Panc1 (cell line): ENCODE measurements around the gene SORCS1. TPM values are rescaled to one million over a fixed set of nuclear protein-coding genes. Genes with fewer than 3 reads are reported as not detected.

Experiments
- ATAC-seq: fragments of 200-7000 bp; cut with Tn5 transposase; 2 replicates; pipeline ENCODE4 v1.9.1; 2020; ENCODE audit warnings: mild to moderate bottlenecking, moderate library complexity
- BruUV-seq: library from RNA; stranded (reverse); fragments of 400-500 nt; replicated peaks from 2 replicates; lab custom pipeline; 2021; lab: Mats Ljungman, UMichigan
- CTCF ChIA-PET: fragments of 300-600 bp; sonication (Branson Sonifier 250); formaldehyde crosslinking; loops from one replicate; lab custom pipeline; 2022; ENCODE audit warnings: antibody characterized with exemption; lab: Charles Lee
- POLR2A ChIA-PET: fragments of 300-600 bp; sonication (Branson Sonifier 250); formaldehyde crosslinking; loops from one replicate; lab custom pipeline; 2022; ENCODE audit warnings: antibody characterized with exemption; lab: Charles Lee
- DNase-seq: peaks from one replicate; pipeline ENCODE4 v3.0.0-alpha.2; 2010; ENCODE audit warnings: low read depth, low spot score
- H3K27ac ChIP-seq: 2 replicates; pipeline ENCODE4 v1.5.1; 2011; ENCODE audit warnings: mild to moderate bottlenecking, low read length, inconsistent platforms
- H3K27me3 ChIP-seq: fragments of 200-500 bp; sonication (Bioruptor generic); 2 replicates; pipeline ENCODE4 v1.6.0; 2014; ENCODE audit warnings: low read length, inconsistent platforms; ENCODE audit not compliant: control insufficient read depth, insufficient read depth
- H3K36me3 ChIP-seq: fragments of 200-500 bp; sonication (Bioruptor generic); 2 replicates; pipeline ENCODE4 v1.5.1; 2014; ENCODE audit warnings: inconsistent platforms, mild to moderate bottlenecking, low read length, moderate library complexity; ENCODE audit not compliant: control insufficient read depth, insufficient read depth
- H3K4me1 ChIP-seq: 2 replicates; pipeline ENCODE4 v1.5.1; 2011; ENCODE audit warnings: inconsistent platforms, mild to moderate bottlenecking, low read length, moderate library complexity; ENCODE audit not compliant: control insufficient read depth, insufficient read depth
- H3K4me3 ChIP-seq, 2 experiments: 2 replicates each; pipeline ENCODE4 v1.5.1; 2011 to 2012; ENCODE audit warnings: low read depth in 2 of 2, low read length in 2 of 2, mild to moderate bottlenecking in 2 of 2, inconsistent platforms in 1 of 2, moderate library complexity in 1 of 2
- H3K9me3 ChIP-seq: fragments of 200-500 bp; sonication (Bioruptor generic); 2 replicates; pipeline ENCODE4 v1.5.1; 2014; ENCODE audit warnings: low read depth, mild to moderate bottlenecking, inconsistent platforms, low read length, moderate library complexity; ENCODE audit not compliant: control insufficient read depth, insufficient read depth
- POLR2AphosphoS5 ChIP-seq: IDR thresholded peaks from 2 replicates; pipeline ENCODE4 v1.6.1; 2012; ENCODE audit warnings: mild to moderate bottlenecking, low read depth, low read length, moderate library complexity
- SIN3A ChIP-seq: IDR thresholded peaks from 2 replicates; pipeline ENCODE4 v1.6.1; 2012; ENCODE audit warnings: low read depth, mild to moderate bottlenecking, low read length, moderate library complexity, borderline replicate concordance; ENCODE audit not compliant: insufficient read depth
- TCF7L2 ChIP-seq: IDR thresholded peaks from 2 replicates; pipeline ENCODE4 v1.6.1; 2011; ENCODE audit warnings: mild to moderate bottlenecking, low read depth, low read length, inconsistent platforms
- in situ Hi-C: cut with HindIII; loops from 2 replicates; pipeline ENCODE4 v1.10.0; 2016; ENCODE audit warnings: low sequenced_read_pairs, low pct_unique_long_range_greater_than_20kb
- intact Hi-C: fragments of 100-400 bp; cut with micrococcal nuclease; formaldehyde crosslinking; loops from one replicate; pipeline ENCODE4 v1.10.0; 2022; ENCODE audit not compliant: unreplicated experiment
- total RNA-seq: library from RNA; stranded (reverse); gene quantifications from one replicate; pipeline ENCODE4 v1.2.1, GENCODE V29; 2021; ENCODE audit not compliant: unreplicated experiment
- TF ChIP-seq, protein P1 (sequence below), 2 experiments: IDR thresholded peaks; 2 replicates each; pipeline ENCODE4 v1.6.1; 2011 to 2012; ENCODE audit warnings: low read depth in 2 of 2, control low read depth in 1 of 2, low read length in 1 of 2, mild to moderate bottlenecking in 1 of 2, moderate library complexity in 1 of 2; ENCODE audit not compliant: insufficient read depth in 1 of 2
- TF ChIP-seq, protein P2 (sequence below): fragments of 450-650 bp; IDR thresholded peaks from 2 replicates; pipeline ENCODE4 v1.5.1; 2017; ENCODE audit warnings: mild to moderate bottlenecking

The SORCS1 gene
- total RNA-seq, 1 experiment from 2014 or later: not detected

DNA sequence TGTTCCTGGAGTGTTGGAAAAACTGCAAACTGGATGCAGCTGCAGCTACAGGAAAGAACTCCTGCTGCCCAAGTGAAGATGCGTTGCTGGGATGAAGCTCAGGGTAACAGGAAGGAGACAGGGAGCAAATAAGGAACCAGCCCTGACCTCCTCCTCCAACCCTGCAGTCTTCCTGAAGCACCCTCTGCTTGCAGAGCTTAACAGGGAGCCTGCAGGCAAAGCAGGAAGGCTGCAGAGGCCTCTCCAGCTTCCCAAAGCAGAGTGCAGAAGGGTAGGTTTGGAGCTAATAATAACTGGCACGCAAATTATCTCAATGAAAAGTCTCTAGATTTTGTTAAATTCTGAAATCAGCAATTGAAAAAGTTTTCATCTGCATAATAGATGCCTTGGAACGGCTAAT, 92.5 kb downstream of the SORCS1 start:
- ChIA-PET CTCF (no interaction called here), POLR2A (no interaction called here)
- DNase-seq (no peak), ATAC-seq (no peak)
- H3K4me3 ChIP-seq: no peak overlapping the region
- in situ Hi-C loops (no loop called here), intact Hi-C loops (no loop called here)
- TF ChIP-seq SIN3A: no peak
- no peak for TF ChIP-seq POLR2AphosphoS5
- TF ChIP-seq TCF7L2: no peak
- TF ChIP-seq, protein P1, sequence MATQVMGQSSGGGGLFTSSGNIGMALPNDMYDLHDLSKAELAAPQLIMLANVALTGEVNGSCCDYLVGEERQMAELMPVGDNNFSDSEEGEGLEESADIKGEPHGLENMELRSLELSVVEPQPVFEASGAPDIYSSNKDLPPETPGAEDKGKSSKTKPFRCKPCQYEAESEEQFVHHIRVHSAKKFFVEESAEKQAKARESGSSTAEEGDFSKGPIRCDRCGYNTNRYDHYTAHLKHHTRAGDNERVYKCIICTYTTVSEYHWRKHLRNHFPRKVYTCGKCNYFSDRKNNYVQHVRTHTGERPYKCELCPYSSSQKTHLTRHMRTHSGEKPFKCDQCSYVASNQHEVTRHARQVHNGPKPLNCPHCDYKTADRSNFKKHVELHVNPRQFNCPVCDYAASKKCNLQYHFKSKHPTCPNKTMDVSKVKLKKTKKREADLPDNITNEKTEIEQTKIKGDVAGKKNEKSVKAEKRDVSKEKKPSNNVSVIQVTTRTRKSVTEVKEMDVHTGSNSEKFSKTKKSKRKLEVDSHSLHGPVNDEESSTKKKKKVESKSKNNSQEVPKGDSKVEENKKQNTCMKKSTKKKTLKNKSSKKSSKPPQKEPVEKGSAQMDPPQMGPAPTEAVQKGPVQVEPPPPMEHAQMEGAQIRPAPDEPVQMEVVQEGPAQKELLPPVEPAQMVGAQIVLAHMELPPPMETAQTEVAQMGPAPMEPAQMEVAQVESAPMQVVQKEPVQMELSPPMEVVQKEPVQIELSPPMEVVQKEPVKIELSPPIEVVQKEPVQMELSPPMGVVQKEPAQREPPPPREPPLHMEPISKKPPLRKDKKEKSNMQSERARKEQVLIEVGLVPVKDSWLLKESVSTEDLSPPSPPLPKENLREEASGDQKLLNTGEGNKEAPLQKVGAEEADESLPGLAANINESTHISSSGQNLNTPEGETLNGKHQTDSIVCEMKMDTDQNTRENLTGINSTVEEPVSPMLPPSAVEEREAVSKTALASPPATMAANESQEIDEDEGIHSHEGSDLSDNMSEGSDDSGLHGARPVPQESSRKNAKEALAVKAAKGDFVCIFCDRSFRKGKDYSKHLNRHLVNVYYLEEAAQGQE (IDR thresholded peaks at IDR 0.05; ENCODE audit: insufficient read depth in 1 of 2, low read depth in 2 of 2, low read length in 1 of 2): no peak
- TF ChIP-seq, protein P2, sequence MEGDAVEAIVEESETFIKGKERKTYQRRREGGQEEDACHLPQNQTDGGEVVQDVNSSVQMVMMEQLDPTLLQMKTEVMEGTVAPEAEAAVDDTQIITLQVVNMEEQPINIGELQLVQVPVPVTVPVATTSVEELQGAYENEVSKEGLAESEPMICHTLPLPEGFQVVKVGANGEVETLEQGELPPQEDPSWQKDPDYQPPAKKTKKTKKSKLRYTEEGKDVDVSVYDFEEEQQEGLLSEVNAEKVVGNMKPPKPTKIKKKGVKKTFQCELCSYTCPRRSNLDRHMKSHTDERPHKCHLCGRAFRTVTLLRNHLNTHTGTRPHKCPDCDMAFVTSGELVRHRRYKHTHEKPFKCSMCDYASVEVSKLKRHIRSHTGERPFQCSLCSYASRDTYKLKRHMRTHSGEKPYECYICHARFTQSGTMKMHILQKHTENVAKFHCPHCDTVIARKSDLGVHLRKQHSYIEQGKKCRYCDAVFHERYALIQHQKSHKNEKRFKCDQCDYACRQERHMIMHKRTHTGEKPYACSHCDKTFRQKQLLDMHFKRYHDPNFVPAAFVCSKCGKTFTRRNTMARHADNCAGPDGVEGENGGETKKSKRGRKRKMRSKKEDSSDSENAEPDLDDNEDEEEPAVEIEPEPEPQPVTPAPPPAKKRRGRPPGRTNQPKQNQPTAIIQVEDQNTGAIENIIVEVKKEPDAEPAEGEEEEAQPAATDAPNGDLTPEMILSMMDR: no peak
- no peaks in the 10 kb centered on the region for H3K4me1 ChIP-seq
- no TSS peak for BruUV-seq
- no peaks in the 10 kb centered on the region for H3K9me3 ChIP-seq
- no peaks in the 10 kb centered on the region for H3K36me3 ChIP-seq
- no peaks in the 10 kb centered on the region for H3K27me3 ChIP-seq
- no peak overlapping the region for H3K27ac ChIP-seq

DNA sequence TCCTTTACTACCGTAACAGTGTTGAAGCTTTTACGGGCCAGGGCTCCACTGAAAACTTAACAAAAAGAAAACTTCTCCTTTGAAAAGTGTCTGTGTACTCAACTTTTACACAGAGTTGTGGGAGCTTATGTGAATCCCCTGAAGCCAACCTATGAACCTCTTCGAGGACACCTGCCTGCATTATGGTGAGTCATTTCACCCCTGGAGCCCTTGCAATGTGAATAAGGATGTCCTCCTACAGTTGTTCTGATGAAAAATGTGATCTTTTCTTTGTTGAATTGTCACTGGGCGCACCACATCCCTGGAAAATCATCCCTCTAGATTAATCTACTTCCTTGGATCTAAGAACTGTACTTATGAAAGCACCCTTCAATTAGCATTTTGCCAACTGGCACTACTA, 93.2 kb downstream of the SORCS1 start:
- H3K27me3 ChIP-seq: no peaks in the 10 kb centered on the region
- in situ Hi-C loops: no loop called here
- DNase-seq (no peak), ATAC-seq (no peak)
- no peaks in the 10 kb centered on the region for H3K36me3 ChIP-seq
- no TSS peak for BruUV-seq
- H3K9me3 ChIP-seq: no peaks in the 10 kb centered on the region
- no peak overlapping the region for H3K27ac ChIP-seq
- no peak overlapping the region for H3K4me3 ChIP-seq
- no peaks in the 10 kb centered on the region for H3K4me1 ChIP-seq
- ChIA-PET POLR2A (no interaction called here), CTCF (no interaction called here)
- intact Hi-C loops: no loop called here
- TF ChIP-seq SIN3A (no peak), POLR2AphosphoS5 (no peak), TCF7L2 (no peak)
- TF ChIP-seq, protein P1 (IDR thresholded peaks at IDR 0.05; ENCODE audit: insufficient read depth in 1 of 2, low read depth in 2 of 2, low read length in 1 of 2): no peak
- TF ChIP-seq, protein P2: no peak
